ENCODE results near the gene SUGCT.

The SUGCT gene

DNA sequence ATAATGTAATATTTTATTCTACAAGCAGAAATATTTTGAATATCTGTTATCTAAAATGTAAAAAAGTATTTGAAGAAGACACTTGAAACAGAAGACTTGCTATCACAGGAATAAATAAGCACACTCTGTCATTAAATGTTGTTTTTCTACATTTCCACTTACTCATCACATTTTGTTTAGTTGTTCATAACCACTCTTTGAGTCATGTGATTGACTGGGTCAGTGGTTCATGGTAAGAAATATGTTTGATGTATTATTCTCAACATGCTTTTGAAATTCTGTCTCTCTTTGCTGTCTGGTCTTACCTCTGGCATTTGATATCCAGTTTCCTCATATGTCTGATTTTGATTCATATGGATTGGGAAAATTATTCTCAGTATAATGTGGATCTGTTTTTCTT, 171.8 kb downstream of the SUGCT start:
- TF ChIP-seq, protein P1, sequence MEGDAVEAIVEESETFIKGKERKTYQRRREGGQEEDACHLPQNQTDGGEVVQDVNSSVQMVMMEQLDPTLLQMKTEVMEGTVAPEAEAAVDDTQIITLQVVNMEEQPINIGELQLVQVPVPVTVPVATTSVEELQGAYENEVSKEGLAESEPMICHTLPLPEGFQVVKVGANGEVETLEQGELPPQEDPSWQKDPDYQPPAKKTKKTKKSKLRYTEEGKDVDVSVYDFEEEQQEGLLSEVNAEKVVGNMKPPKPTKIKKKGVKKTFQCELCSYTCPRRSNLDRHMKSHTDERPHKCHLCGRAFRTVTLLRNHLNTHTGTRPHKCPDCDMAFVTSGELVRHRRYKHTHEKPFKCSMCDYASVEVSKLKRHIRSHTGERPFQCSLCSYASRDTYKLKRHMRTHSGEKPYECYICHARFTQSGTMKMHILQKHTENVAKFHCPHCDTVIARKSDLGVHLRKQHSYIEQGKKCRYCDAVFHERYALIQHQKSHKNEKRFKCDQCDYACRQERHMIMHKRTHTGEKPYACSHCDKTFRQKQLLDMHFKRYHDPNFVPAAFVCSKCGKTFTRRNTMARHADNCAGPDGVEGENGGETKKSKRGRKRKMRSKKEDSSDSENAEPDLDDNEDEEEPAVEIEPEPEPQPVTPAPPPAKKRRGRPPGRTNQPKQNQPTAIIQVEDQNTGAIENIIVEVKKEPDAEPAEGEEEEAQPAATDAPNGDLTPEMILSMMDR (IDR thresholded peaks at IDR 0.05; ENCODE audit: low read depth, low read length, missing control alignments) = no peak
- H3K27ac ChIP-seq = peak overlapping the region; percentile 76
- no peak overlapping the region for H3K4me3 ChIP-seq (ENCODE audit: low read depth, low read length)
- H3K27me3 ChIP-seq (replicated peaks) = no peaks in the 10 kb centered on the region
- in situ Hi-C loops (cut with HindIII; ENCODE audit: low pct_ligation_motif_present, low sequenced_read_pairs) = no loop called here
- H3K36me3 ChIP-seq (replicated peaks) = no peaks in the 10 kb centered on the region
- peak; percentile 70 for DNase-seq

DNA sequence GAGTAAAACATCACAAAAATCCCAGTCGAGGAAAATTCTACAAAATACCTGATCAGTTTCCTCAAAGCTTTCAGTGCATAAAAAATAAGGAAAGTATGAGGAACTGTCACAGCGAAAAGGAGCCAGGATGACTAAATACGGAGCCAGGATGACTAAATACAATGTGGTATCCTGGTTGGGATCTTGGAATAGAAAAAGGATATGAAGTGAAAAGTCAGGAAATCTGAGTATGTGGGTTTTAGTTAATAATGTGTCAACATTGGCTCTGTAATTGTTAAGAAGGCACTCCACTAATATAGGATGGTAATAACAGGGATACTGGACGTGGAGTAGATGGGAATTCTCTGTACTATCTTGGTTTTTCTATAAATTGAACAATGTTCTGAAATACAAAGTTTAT, 175.5 kb downstream of the SUGCT start:
- H3K27me3 ChIP-seq (replicated peaks) = no peaks in the 10 kb centered on the region
- in situ Hi-C loops (cut with HindIII; ENCODE audit: low pct_ligation_motif_present, low sequenced_read_pairs) = no loop called here
- TF ChIP-seq, protein P1 (IDR thresholded peaks at IDR 0.05; ENCODE audit: low read depth, low read length, missing control alignments) = no peak
- no peak for DNase-seq
- no peak overlapping the region for H3K4me3 ChIP-seq (ENCODE audit: low read depth, low read length)
- no peak overlapping the region for H3K27ac ChIP-seq
- no peaks in the 10 kb centered on the region for H3K36me3 ChIP-seq (replicated peaks)

DNA sequence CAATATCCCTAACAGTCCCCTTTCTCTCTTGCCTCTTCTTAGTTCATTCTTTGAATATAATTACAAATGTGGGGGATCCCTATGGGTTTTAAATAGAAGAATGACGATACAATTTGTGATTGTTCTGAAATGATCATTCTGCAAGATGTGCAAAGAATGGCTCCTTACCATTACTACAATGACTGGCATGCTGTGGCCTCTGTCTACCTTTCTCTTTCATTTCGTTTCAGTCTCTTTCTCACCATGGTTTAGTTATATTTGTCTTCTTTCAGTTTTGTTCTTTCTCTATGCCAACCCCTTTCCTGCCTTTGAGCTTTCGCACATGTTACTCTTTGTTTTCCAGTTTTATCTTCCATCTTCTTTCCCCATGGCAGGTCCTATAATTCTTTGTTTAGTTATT, 176.5 kb downstream of the SUGCT start:
- in situ Hi-C loops (cut with HindIII; ENCODE audit: low pct_ligation_motif_present, low sequenced_read_pairs) = no loop called here
- Histone ChIP-seq H3K27ac (no peak overlapping the region), H3K36me3 (replicated peaks) (no peaks in the 10 kb centered on the region), H3K4me3 (ENCODE audit: low read depth, low read length) (no peak overlapping the region), H3K27me3 (replicated peaks) (no peaks in the 10 kb centered on the region)
- TF ChIP-seq, protein P1 (IDR thresholded peaks at IDR 0.05; ENCODE audit: low read depth, low read length, missing control alignments) = no peak
- DNase-seq = no peak

DNA sequence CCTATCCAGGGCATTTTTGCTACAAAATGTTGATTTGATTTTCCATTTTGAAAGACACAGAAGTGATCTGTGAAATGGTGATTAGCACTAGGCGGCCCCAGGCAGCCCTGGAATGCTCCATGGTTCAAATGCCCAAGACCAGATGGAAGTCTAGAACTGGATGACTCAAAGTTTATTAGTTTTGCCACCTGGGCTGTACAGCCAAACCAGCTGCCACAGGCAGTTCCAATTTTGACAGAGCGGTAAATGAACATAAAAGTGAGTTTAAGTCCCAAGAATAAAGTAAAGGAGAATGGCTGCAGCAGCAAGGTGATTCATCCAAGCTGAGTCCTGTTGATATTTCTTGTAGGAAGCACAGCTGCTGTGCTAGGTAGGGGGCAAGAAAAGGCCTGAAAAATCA, 180.5 kb downstream of the SUGCT start:
- TF ChIP-seq, protein P1 (IDR thresholded peaks at IDR 0.05; ENCODE audit: low read depth, low read length, missing control alignments) = no peak
- Histone ChIP-seq H3K36me3 (replicated peaks) (no peaks in the 10 kb centered on the region), H3K27me3 (replicated peaks) (no peaks in the 10 kb centered on the region), H3K4me3 (ENCODE audit: low read depth, low read length) (no peak overlapping the region), H3K27ac (no peak overlapping the region)
- in situ Hi-C loops (cut with HindIII; ENCODE audit: low pct_ligation_motif_present, low sequenced_read_pairs) = no loop called here
- DNase-seq = no peak

DNA sequence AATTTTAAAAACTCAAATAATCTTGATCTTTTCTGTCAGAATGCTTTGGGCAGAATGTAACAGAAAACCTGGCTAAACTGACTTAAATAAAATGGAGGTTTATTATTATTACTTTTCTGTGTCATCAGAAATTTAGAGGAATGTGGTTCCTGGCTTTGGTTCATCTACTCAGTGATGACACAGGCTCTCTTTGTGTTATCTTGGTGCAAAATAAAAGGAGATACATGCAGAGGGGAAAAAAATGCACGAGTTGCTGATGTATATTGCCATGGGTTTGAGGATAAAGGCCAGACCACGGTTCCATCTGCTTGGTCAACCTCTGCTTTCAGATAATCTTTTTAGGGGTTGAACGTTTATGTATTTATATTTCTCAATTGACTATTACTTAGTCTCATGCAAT, 181.4 kb downstream of the SUGCT start:
- in situ Hi-C loops (cut with HindIII; ENCODE audit: low pct_ligation_motif_present, low sequenced_read_pairs) = no loop called here
- no peak overlapping the region for H3K27ac ChIP-seq
- TF ChIP-seq, protein P1 (IDR thresholded peaks at IDR 0.05; ENCODE audit: low read depth, low read length, missing control alignments) = no peak

DNA sequence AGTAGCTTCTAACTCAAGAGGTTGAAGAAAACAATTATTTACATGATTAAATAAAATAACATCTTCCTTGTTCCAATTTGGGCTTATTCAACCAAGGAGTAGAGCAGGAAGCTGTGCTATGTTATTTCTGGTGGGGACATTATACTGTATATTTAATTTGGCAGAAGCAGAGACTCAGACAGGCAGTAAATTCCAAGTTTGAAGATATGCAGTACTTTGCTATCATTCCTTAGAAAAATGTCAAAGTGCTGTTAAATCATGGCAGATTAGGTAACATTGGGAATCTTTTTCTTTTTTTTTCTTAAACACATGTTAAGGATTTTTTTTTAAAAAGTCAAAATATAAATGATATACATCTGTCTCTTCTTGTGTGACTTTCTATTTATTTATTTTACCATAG, 190.1 kb downstream of the SUGCT start:
- Histone ChIP-seq H3K27ac (no peak overlapping the region), H3K36me3 (replicated peaks) (no peaks in the 10 kb centered on the region), H3K27me3 (replicated peaks) (no peaks in the 10 kb centered on the region), H3K4me3 (ENCODE audit: low read depth, low read length) (no peak overlapping the region)
- DNase-seq = no peak
- TF ChIP-seq, protein P1 (IDR thresholded peaks at IDR 0.05; ENCODE audit: low read depth, low read length, missing control alignments) = no peak
- in situ Hi-C loops (cut with HindIII; ENCODE audit: low pct_ligation_motif_present, low sequenced_read_pairs) = no loop called here

More for the DNA sequence above, 181.4 kb downstream of the SUGCT start:
- DNase-seq = no peak
- H3K27me3 ChIP-seq (replicated peaks) = no peaks in the 10 kb centered on the region
- H3K36me3 ChIP-seq (replicated peaks) = no peaks in the 10 kb centered on the region
- H3K4me3 ChIP-seq (ENCODE audit: low read depth, low read length) = no peak overlapping the region
